GM18502 (cell line): ENCODE data around the gene TTBK2.
"Not testable (repeated sequence)": the region's sequence is repeated elsewhere in the genome, so short reads cannot be mapped to it uniquely, and the experiment has no call there.

Source experiments
- ATAC-seq: cut with Tn5 transposase; IDR thresholded peaks from one replicate; pipeline ENCODE4 v1.9.1; 2021; ENCODE audit warnings: mild to moderate bottlenecking; ENCODE audit not compliant: unreplicated experiment, poor library complexity

The TTBK2 gene

DNA sequence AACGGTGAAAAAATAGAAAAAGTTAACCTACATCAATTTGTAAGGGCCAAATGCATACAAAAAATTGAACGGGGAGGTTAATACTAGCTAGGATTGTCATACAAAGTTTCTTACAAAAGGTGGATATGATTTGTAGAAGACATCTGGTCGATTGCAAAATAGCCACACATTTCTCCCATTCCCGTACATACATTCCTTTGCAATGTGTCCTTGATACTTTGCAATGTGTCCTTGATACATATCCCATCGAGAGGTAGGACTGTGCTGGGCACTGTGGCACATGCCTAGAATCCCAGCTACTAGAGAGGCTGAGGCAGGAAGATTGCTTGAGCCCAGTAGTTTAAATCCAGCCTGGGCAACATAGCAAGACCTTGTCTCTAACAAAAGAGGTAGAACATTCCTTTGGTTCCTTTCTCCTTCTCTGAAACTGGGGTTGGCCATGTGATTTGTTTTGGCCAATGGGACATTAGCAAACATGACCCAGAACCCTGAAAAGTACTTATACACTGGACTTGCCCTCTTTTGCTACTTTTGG is 9.5 kb downstream of the TTBK2 start:
- no peak for ATAC-seq

DNA sequence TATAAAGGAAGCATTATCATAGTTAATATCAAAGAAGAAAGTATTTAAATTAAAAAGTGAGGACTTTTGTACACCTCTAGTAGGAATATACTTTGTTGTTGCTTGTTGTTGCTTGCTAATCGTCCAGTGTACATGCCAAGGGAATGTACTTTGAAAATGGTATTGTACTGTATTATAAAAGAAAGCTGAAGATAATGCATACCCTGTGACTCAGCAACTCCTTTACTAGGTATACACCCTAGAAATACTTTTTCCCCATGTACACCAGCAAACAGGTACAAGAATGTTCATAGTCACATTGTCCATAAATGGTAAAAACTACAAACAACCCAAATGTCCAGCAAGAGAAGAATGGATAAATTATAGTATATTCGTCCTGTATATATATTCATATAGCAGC is 12.0 kb downstream of the TTBK2 start:
- ATAC-seq = no peak

DNA sequence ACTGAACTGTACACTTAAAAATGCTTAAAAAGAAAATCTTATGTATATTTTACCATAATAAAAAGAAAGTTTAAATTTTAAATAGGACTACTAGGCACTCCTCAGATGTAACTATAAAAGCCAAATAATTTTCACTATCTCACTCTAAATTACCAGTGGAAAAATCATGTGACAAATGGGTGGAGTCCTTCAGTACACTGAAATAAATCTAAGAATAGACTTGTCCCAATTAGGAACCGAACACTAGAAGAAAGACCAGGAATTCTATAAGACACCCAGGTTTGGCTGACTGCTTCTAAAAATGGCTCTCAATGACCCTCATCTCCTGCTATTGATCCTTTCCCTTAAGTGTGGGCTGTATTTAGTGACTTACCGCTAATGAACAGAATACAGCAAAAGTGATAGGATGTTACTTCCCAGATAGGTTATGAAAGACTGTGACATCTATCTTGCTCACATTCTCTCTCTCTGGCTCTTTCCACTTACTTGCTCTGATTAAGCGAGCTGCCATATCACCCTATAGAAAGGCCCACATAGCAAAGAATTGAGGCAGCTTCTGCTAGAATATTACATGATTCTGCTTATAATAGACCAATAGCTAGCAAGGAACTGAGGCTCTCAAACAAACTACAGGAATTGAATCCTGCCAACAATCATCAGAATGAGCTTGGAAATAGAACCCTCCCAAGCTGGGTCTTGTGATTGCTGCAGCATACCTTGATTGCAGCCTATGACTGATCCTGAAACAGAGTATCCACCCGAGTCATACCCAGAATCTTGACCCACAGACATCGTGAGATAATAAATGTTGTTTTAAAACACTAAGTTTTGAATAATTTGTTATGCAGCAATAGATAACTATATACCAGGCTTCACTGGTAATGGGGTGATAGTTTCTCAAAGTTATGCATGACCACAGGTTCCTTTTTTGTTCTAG is 16.9 kb downstream of the TTBK2 start:
- ATAC-seq = no peak

DNA sequence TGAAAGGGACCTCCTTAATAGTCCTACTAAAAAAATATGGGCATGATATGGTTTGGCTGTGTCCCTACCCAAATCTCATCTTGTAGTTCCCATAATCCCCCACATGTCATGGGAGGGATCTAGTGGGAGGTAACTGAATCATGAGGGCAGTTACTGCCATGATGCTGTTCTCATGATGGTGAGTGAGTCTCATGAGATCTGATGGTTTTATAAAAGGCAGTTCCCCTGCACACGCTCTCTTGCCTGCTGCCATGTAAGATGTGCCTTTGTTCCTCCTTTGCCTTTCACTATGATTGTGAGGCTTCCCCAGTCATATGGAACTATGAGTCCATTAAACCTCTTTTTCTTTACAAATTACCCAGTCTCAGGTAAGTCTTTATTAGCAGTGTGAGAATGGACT is 26.7 kb downstream of the TTBK2 start:
- not testable (repeated sequence) for ATAC-seq

DNA sequence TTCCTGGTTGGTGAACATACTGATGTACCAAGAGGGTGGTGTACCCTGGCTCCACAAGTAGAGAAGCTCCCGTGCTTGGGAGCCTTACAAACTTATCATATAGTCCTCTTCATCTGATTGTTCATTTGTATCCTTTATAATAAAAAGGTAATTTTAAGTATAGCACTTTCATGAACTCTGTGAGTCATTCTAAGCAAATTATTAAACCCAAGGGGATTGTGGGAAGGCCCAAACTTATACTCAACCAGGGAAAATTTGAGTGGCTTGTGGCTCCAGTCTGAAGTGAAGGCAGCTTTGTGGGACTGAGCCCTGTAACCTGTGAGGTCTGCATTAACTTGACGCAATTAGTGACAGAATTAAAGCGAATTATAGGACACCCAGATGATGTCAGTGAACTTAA is 29.0 kb downstream of the TTBK2 start:
- no peak for ATAC-seq

DNA sequence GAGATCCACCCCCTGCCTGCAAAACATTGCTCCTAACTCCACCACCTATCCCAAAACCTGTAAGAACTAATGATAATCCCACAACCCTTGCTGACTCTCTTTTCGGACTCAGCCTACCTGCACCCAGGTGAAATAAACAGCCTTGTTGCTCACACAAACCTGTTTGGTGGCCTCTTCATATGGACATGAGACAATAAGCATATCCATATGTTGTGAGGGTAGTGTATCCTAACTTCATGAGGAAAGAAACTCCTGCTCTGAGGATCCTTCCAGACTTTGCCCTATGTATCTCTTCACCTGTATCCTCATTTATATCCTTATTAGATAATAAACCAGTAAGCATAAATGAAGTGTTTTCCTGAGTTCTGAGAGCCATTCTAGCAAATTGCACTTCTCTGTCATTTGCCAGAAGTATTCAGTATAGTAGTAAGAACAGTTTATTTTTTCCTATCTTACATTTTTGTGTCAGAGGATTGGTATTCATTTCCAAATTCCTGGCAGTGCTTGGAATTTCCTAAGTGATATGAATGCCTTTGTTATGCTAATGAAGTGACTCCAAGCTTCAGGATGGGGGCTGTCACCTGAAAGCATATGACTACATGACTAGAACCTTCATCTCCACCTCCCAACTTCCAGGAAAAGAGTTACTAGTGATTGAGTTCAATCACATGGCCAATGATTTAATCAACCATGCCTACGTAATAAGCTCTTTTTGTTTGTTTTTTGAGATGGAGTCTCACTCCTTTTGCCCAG is 30.2 kb downstream of the TTBK2 start:
- no peak for ATAC-seq

DNA sequence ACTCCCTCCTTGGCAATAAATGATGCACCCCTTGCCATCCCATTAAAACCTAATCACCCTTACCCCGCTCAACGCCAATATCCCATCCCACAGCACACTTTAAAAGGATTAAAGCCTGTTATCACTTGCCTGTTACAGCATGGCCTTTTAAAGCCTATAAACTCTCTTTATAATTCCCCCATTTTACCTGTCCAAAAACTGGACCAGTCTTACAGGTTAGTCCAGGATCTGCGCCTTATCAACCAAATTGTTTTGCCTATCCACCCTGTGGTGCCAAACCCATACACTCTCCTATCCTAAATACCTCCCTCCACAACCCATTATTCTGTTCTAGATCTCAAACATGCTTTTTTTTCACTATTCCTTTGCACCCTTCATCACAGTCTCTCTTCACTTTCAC is 33.2 kb downstream of the TTBK2 start:
- ATAC-seq = not testable (repeated sequence)

DNA sequence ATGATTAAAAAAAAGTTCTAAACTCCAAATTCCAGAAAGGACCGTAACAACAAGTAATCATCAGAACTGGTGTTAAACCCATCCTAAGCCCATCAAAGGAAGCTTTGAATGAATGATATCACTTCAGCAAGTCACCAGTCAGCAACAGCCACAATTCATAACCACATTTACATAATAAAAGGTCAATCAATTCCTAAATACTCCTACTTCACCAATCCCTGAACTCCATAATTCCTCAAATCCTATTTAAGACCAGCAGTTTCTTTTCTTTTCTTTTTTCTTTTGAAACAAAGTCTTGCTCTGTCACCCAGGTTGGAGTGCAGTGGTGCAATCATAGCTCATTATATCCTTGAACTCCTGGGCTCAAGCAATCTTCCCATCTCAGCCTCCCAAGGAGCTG is 40.5 kb downstream of the TTBK2 start:
- ATAC-seq = no peak

DNA sequence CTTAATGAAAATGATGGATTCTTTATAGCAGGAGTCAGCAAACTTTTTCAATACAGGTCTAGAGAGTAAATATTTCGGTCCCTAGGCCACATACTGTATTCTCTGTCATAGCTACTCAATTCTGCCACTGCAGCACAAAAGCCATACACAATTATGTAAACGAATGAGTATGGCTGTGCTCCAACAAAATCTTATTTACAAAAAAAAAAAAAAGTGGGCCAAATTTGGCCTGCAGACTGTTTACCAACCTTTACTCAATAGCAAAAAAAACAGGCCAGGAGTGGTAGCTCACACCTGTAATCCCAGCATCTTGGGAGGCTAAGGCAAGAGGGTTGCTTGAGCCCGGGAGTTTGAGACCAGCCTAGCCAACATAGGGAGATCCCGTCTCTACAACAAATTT is 41.1 kb downstream of the TTBK2 start:
- ATAC-seq = no peak

DNA sequence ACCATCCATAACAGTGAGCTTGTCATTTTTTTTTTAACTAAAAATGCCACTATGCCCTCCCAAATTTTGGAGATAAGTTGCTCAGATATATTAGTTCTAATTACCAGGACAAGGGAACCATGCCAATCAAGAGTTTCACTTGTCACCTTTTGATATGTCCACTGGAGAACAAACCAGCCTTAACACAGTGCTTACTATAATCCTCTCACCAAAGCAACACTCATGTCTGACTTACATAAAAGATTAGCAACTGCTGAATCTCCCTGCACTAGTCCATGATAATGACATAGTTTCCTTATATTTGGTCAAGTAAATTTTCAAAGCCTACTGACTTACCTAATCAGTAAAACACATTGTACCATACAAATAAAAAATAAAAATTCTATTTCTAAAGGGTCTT is 44.4 kb downstream of the TTBK2 start:
- no peak for ATAC-seq

DNA sequence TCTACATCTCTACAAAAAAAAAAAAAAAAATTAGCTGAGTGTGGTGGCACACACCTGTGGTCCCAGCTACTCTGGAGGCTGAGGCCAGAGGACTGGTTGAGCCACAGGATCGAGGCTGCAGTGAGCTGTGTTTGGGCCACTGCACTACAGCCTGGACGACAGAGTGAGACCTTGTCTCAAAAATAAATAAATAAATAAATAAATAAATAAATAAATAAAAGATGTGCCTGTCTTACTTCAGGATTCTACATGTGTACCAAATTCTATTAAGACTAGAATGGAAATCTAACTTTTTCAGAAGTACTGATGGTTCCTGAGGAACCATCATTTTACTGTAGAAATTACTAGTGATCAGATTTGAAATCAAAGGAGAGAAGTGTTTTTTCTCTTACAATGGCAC is 51.9 kb downstream of the TTBK2 start:
- no peak for ATAC-seq

DNA sequence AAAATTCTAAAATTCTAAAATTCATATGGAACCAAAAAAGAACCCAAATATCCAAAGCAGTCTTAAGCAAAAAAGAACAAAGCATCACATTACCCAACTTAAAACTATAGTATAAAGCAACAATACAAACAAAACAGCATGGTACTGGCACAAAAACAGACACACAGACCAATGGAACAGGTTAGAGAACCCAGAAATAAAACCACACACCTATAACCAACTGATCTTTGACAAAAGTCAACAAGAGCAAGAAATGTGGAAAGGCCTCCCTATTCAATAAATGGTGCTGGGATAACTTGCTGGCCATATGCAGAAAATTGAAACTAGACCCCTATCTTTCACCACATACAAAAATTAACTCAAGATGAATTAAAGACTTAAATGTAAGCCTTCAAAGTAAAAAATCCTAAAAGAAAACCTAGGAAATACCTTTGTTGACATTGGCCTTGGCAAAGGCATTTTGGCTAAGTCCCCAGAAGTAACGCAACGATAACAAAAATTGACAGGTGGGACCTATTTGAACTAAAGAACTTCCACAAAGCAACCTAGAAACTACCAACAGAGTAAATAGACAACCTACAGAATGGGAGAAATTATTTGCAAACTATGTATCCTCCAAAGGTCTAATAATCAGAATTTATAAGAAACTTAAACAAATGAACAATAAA is 56.9 kb downstream of the TTBK2 start:
- no peak for ATAC-seq

DNA sequence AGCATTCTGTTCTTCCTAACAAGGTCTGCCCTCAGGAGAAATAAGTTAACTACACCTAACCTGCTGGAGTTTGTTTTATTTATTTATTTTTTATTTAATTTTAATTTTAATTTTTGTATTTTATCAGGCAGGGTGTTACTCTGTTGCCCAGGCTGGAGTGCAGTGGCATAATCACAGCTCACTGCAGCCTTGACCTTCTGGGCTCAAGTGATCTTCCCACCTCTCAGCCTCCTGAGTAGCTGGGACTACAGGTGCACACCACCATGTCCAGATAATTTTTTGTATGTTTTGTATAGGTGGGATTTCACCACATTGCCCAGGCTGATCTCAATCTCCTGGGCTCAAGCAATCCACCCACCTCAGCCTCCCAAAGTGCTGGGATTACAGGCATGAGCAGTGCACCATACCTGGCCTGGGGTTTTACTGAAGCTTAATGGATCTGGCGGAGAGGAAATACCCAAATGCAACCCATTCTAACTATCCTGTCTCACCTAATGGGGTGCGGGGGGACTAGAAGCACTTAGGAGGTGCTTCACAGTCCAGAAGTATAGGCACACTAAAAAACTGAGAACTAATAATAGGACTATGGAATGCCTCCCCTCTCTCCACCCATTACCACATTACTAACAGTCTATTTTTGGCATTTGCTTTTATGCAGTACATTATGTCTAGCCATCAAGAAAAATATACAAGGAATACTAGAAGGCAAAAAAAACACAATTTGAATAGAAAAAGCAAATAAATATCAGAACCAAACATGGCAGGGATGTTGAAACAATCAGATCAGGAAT is 61.4 kb downstream of the TTBK2 start:
- no peak for ATAC-seq

DNA sequence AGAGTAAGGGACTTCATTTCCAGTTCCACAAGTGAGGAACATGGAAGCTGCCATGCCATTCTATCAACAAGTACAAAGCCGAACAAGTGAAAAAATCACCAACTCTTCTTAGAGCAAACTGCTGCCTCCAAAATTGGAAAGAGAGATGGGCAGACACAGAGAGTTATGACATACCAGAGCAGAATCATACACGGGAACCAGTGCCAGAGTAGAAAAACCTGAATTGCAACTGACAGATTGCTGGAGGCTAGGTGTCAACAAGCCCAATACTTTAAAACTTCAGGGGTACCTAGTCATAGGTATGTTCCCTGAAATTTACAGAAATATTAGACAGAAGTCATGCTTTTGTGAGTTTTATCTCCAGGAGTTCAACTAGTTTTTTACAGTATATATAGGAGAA is 62.0 kb downstream of the TTBK2 start:
- no peak for ATAC-seq

DNA sequence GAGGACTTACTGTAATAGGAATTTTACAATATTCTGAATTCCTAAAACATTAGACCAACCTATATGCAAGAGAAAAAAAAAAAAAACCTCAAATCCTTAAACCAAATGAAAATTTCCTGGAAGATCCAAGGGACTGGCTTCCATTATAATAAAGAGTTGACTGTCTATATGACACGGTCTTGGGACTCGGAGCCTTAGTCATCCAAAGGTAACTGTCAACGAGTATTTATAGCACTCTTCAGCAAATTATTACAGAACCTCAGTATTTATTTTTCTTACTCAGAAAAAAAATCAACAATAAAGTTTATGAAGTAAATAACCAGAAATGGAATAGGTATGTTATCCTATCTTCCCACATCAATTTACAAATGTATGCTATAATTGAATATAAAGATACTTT is 66.0 kb downstream of the TTBK2 start:
- ATAC-seq = no peak

DNA sequence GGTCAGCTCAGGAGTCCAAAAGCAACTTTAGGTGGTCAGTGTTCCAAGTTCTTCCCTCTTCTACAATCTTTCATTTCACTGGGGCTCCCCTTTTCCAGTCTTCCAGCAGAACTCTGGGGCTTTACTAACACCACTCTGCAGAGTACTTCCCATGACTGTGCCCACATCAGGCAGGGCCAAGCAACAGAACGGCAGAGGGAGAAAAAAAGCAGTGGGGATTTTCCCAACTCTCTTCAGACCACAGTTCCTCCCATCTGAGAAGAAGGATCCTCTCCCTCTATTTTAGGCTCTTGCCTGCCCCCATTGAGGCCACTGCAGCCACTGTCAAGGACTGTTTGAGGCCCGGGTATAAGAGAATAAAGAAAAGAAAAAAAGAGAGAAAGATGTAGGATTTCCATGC is 70.7 kb downstream of the TTBK2 start:
- no peak for ATAC-seq

DNA sequence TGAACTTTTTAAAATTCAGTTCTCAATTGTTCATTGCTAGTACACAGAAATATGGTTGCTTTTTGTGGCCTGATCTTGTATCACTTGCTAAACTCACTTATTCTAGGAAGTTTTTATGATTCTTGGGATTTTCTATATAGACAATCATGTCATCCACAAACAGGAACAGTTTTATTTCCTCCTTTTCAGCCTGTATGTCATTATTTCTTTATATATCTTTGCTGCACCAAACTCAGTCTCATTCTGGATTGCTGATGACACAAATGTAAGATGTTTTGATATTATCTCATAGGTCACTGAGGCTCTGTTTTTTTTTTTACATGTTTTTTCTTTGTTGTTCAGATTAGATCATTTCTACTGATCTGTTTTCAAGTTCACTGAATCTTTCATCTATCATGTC is 71.7 kb downstream of the TTBK2 start:
- ATAC-seq = no peak

DNA sequence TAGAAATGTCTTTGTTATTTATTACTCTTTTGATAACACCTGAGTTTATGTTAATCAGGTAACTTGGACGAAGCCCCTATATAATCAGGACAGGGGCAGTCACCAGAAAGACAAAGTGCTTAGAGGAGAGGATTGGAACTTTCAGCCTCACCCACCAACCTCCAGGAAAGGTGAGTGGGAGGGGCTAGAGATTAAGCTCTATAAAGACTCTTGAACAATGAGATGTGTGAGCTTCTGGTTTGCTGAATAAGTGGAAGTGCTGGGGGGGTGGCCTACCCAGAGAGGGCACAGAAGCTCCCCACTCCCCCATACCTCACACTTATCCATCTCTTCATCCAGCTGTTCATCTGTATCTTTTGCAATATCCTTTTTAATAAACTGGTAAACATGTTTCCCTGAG is 73.9 kb downstream of the TTBK2 start:
- no peak for ATAC-seq

DNA sequence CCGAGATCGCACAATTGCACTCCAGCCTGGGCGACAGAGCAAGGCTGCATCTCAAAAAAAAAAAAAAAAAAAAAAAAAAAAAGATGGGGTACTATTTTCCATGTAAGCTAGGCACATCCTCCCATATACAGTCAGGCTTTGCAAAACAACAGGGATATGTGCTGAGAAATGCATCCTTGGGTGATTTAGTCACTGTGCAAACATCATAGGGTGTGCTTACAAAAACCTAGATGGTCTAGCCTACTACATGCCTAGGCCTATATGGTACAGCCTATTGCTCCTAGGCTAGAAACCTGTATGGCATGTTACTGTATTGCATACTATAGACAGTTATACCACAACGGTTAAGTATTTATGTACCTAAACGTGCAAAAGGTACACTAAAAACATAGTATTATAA is 75.0 kb downstream of the TTBK2 start:
- ATAC-seq = no peak

DNA sequence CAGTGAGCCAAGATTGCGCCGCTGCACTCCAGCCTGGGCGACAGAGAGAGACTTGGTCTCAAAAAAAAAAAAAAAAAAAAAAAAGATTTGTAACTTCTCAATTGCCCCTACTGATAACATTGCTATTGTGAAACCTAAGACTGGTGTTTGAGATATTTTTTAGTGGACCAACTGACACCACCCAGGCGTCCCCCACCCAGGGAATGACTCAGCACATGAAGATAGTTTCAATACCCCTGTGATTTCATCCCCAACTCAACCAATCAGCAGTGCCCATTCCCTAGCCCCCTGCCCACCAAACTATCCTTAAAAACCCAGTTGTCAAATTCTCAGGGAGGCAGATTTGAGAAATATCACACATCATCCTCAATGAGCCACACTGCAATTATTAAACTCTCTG is 76.9 kb downstream of the TTBK2 start:
- ATAC-seq = no peak
